KMS-11 (cell line): ENCODE measurements around the gene ANKRD52.
"Not testable (repeated sequence)": the region's sequence is repeated elsewhere in the genome, so short reads cannot be mapped to it uniquely, and the experiment has no call there.

Experiments
- H2AFZ ChIP-seq: fragments of 200-600 bp; sonication (generic); 2 replicates; pipeline ENCODE4 v1.6.1; 2016; ENCODE audit warnings: antibody characterized with exemption, mixed run types, low read depth
- H3K27ac ChIP-seq: fragments of 200-600 bp; sonication (generic); 2 replicates; pipeline ENCODE4 v1.6.1; 2016; ENCODE audit warnings: mild to moderate bottlenecking, mixed run types
- H3K27me3 ChIP-seq: fragments of 200-600 bp; sonication (generic); 2 replicates; pipeline ENCODE4 v1.6.1; 2017; ENCODE audit warnings: mild to moderate bottlenecking, low read depth, mixed run types, moderate library complexity; ENCODE audit not compliant: insufficient read depth
- H3K36me3 ChIP-seq: fragments of 200-600 bp; sonication (generic); 2 replicates; pipeline ENCODE4 v1.6.1; 2017; ENCODE audit warnings: mild to moderate bottlenecking, mixed run types; ENCODE audit not compliant: insufficient read depth
- H3K4me1 ChIP-seq: fragments of 200-600 bp; sonication (generic); 2 replicates; pipeline ENCODE4 v1.6.1; 2016; ENCODE audit warnings: mild to moderate bottlenecking, low read depth, mixed run types; ENCODE audit not compliant: poor library complexity, severe bottlenecking
- H3K4me2 ChIP-seq: fragments of 200-600 bp; sonication (generic); 2 replicates; pipeline ENCODE4 v1.7.0; 2016; ENCODE audit warnings: mild to moderate bottlenecking, mixed run types
- H3K4me3 ChIP-seq: fragments of 200-600 bp; sonication (generic); IDR thresholded peaks from 2 replicates; pipeline ENCODE4 v1.6.1; 2017; ENCODE audit warnings: low read depth, low read length, mixed read lengths; ENCODE audit not compliant: insufficient read depth
- H3K79me2 ChIP-seq: fragments of 200-600 bp; sonication (generic); 2 replicates; pipeline ENCODE4 v1.6.1; 2016; ENCODE audit warnings: low read depth, mixed run types; ENCODE audit not compliant: insufficient read depth
- H3K9ac ChIP-seq: fragments of 200-600 bp; sonication (generic); 2 replicates; pipeline ENCODE4 v1.6.1; 2016; ENCODE audit warnings: mild to moderate bottlenecking, mixed run types
- H4K20me1 ChIP-seq: fragments of 200-600 bp; sonication (generic); 2 replicates; pipeline ENCODE4 v1.6.1; 2016; ENCODE audit warnings: mild to moderate bottlenecking, mixed run types; ENCODE audit not compliant: insufficient read depth
- TF ChIP-seq, protein P1 (sequence below): fragments of 200-600 bp; sonication (generic); conservative IDR thresholded peaks from 2 replicates; pipeline ENCODE4 v1.6.1; 2017; ENCODE audit warnings: low read depth, mild to moderate bottlenecking, antibody characterized with exemption, low read length, moderate library complexity, mixed read lengths

The ANKRD52 gene

DNA sequence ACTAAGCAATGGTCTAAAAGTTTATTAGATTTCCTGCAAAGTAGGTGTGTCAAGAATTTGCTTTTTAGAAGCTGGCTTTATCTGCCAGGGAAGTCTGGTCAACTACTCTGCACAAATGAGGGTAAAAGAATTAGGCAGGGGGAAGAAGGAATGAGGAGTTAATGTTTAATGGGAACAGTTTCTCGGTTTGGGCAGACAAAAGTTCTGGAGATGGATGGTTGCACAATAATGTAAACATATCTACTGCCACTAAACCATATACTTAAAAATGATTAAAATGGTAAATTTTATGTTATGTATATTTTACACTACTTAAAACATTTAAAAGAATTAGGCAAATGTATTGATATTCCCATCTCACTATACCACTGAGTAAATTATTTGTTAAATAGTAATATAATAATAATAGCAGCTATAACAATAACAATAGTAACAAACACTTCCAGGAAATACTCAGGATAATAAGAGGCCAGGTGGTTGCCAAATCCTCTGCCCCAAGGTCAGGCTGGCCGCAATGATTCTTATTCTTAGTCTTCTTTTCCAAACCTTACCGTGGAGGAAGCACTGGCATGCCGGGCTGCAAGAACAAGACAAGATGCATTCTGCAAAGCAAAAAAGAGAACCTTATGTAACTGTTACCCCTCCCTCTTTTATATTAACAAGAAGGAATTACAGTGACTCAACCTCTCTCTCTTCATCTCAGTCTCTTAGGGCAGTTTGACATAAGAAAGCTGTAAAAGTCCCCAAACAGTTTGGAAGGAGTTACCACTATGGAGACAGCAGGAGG, 28.1 kb upstream of the ANKRD52 start:
- Histone ChIP-seq H3K27ac (no peak overlapping the region; the same call in 1 of the 2 replicates), H3K4me3 (no peak overlapping the region), H3K36me3 (peaks cover 44% of the 10 kb centered on the region; the same call in 1 of the 2 replicates), H3K79me2 (peaks cover 47% of the 10 kb centered on the region), H3K27me3 (no peaks in the 10 kb centered on the region), H4K20me1 (0 out of 2 replicates have a peak, but pooled peaks cover 6% of the 10 kb centered on the region), H3K9ac (no peak overlapping the region), H3K4me2 (no peak overlapping the region), H3K4me1 (peaks cover 22% of the 10 kb centered on the region), H2AFZ (no peak overlapping the region)
- TF ChIP-seq, protein P1, sequence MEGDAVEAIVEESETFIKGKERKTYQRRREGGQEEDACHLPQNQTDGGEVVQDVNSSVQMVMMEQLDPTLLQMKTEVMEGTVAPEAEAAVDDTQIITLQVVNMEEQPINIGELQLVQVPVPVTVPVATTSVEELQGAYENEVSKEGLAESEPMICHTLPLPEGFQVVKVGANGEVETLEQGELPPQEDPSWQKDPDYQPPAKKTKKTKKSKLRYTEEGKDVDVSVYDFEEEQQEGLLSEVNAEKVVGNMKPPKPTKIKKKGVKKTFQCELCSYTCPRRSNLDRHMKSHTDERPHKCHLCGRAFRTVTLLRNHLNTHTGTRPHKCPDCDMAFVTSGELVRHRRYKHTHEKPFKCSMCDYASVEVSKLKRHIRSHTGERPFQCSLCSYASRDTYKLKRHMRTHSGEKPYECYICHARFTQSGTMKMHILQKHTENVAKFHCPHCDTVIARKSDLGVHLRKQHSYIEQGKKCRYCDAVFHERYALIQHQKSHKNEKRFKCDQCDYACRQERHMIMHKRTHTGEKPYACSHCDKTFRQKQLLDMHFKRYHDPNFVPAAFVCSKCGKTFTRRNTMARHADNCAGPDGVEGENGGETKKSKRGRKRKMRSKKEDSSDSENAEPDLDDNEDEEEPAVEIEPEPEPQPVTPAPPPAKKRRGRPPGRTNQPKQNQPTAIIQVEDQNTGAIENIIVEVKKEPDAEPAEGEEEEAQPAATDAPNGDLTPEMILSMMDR = no peak

DNA sequence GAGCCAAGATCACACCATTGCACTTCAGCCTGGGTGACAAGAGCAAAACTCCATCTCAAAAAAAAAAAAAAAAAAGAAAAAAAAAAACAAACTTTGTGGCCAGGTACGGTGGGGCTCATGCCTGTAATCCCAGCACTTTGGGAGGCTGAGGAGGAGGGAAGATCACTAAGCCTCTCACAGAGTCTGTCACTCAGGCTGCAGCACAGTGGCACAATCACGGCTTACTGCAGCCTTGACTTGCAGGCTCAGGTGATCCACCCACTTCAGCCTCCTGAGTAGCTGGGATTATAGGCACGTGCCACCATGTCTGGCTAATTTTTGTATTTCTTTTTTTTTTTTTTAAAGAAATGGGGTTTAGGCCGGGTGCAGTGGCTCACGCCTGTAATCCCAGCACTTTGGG, 26.1 kb upstream of the ANKRD52 start:
- peaks cover 15% of the 10 kb centered on the region for H3K4me1 ChIP-seq
- H3K27ac ChIP-seq, H4K20me1 ChIP-seq, H3K4me2 ChIP-seq, H2AFZ ChIP-seq, H3K27me3 ChIP-seq, H3K9ac ChIP-seq, H3K4me3 ChIP-seq: not testable (repeated sequence)
- H3K79me2 ChIP-seq = peaks cover 27% of the 10 kb centered on the region; the same call in 1 of the 2 replicates
- H3K36me3 ChIP-seq = peaks cover 40% of the 10 kb centered on the region; the same call in 1 of the 2 replicates

DNA sequence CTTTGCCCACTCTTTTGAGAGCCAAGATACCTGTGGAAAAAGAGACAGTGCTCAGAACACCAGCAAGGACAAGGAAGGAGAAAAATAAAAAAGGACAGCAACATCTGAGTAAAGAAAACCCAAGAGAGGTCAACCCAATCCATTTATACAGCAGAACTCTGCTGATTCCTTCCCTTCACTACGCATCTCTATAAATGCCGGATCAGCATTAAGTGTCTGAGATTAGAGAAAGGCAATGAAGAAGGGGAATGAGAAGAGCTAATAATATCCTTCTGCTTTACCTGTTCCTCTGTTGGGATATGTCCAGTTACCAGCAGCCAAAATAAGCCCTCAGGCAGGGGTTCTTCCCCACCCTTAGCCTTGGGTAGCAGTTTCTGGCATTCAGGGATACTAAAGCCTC, 24.4 kb upstream of the ANKRD52 start:
- Histone ChIP-seq H3K4me1 (peaks cover 2% of the 10 kb centered on the region), H3K27me3 (no peaks in the 10 kb centered on the region), H3K27ac (no peak overlapping the region), H3K36me3 (peaks cover 55% of the 10 kb centered on the region; the same call in 1 of the 2 replicates), H3K4me2 (no peak overlapping the region), H2AFZ (no peak overlapping the region), H4K20me1 (0 out of 2 replicates have a peak, but pooled peaks cover 6% of the 10 kb centered on the region), H3K9ac (no peak overlapping the region), H3K79me2 (peaks cover 16% of the 10 kb centered on the region; the same call in 1 of the 2 replicates), H3K4me3 (no peak overlapping the region)
- TF ChIP-seq, protein P1 = no peak

DNA sequence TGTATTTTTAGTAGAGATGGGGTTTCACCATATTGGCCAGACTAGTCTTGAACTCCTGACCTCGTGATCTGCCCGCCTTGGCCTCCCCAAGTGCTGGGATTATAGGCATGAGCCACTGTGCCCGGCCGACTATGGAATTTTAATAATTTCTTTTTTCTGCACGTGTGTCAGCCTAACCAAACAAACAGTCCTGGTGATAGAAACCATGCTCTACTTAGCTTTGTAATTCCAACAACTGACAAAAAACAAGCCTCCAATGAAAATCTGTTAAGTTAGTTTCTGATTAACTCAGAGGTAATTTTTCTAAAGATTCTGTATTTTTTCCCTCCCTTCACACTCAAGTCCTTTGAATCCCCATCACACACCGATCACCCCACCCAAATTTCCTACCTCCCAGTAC, 23.8 kb upstream of the ANKRD52 start:
- Histone ChIP-seq H3K4me2 (no peak overlapping the region), H3K4me3 (no peak overlapping the region), H3K79me2 (peaks cover 14% of the 10 kb centered on the region; the same call in 1 of the 2 replicates), H3K27me3 (no peaks in the 10 kb centered on the region), H3K36me3 (peaks cover 56% of the 10 kb centered on the region; the same call in 1 of the 2 replicates), H3K4me1 (no peaks in the 10 kb centered on the region), H4K20me1 (0 out of 2 replicates have a peak, but pooled peaks cover 6% of the 10 kb centered on the region), H3K9ac (no peak overlapping the region), H2AFZ (no peak overlapping the region), H3K27ac (no peak overlapping the region)
- TF ChIP-seq, protein P1 = no peak

DNA sequence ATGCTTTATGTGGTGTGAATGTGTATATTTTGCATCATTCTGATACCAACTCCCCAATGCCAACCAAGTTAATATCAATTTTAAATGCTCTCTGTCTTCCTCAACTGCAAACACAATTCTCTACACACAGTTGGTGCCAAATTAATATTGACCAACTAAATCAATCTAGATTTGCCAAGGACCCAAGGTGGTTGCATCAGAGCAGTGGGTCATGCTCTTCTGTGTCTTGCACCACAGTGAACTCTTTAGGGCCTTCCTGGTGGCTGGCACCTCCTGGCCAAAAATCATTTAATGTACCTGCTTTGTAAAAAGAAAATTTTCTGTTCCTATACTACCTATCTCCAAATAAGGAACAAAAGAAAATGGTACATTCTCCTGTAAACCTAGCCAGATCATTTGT, 22.7 kb upstream of the ANKRD52 start:
- Histone ChIP-seq H3K4me3 (no peak overlapping the region), H3K27me3 (no peaks in the 10 kb centered on the region), H4K20me1 (no peaks in the 10 kb centered on the region), H3K79me2 (peaks cover 12% of the 10 kb centered on the region; the same call in 1 of the 2 replicates), H2AFZ (no peak overlapping the region), H3K9ac (no peak overlapping the region), H3K27ac (no peak overlapping the region), H3K36me3 (peaks cover 51% of the 10 kb centered on the region; the same call in 1 of the 2 replicates), H3K4me2 (no peak overlapping the region), H3K4me1 (no peaks in the 10 kb centered on the region)
- TF ChIP-seq, protein P1 = no peak
